HepG2 (cell line): ENCODE data around the gene BCL2L2. TPM values are rescaled to one million over a fixed set of nuclear protein-coding genes. Genes with fewer than 3 reads are reported as not detected.

ENCODE experiments used
- CEBPB ChIP-seq: IDR thresholded peaks from 2 replicates; pipeline ENCODE4 v1.6.1; 2011; ENCODE audit warnings: low read depth, low read length, improper control_type of control experiment, borderline replicate concordance
- EP300 ChIP-seq, 3 experiments: sonication (generic) in 1 of 3; formaldehyde crosslinking in 1 of 3; IDR thresholded peaks; 2 replicates each; pipeline versions ENCODE4 v1.5.1 to v1.6.1; 2011 to 2020; ENCODE audit warnings: low read depth in 2 of 3, low read length in 2 of 3, borderline replicate concordance in 1 of 3, improper control_type of control experiment in 1 of 3, mild to moderate bottlenecking in 1 of 3, missing genetic modification reagents in 1 of 3, moderate library complexity in 1 of 3
- FOXA1 ChIP-seq, 2 experiments: fragments of 450-650 bp in 1 of 2; sonication (generic) in 1 of 2; formaldehyde crosslinking in 1 of 2; IDR thresholded peaks; 2 replicates each; pipeline versions ENCODE4 v1.4.0 to v1.6.1; 2016 to 2020; ENCODE audit warnings: missing genetic modification reagents in 1 of 2
- HDAC2 ChIP-seq: sonication (generic); formaldehyde crosslinking; IDR thresholded peaks from 2 replicates; pipeline ENCODE4 v1.4.0; 2020; ENCODE audit warnings: missing genetic modification reagents
- HMG20A ChIP-seq: IDR thresholded peaks from 2 replicates; pipeline ENCODE4 v1.6.1; 2016; ENCODE audit warnings: borderline replicate concordance
- HOXA5 ChIP-seq: sonication (generic); formaldehyde crosslinking; IDR thresholded peaks from 2 replicates; pipeline ENCODE4 v1.4.0; 2020; ENCODE audit warnings: missing genetic modification reagents
- ISX ChIP-seq: sonication (generic); formaldehyde crosslinking; conservative IDR thresholded peaks from 2 replicates; pipeline ENCODE4 v1.5.0; 2020; ENCODE audit warnings: missing genetic modification reagents
- KLF11 ChIP-seq: IDR thresholded peaks from 2 replicates; pipeline ENCODE4 v1.6.1; 2016; ENCODE audit warnings: missing compliant biosample characterization
- MEIS2 ChIP-seq: sonication (generic); formaldehyde crosslinking; IDR thresholded peaks from 2 replicates; pipeline ENCODE4 v1.9.0; 2021; ENCODE audit warnings: mild to moderate bottlenecking, missing genetic modification reagents
- MTF1 ChIP-seq: sonication (generic); formaldehyde crosslinking; IDR thresholded peaks from 2 replicates; pipeline ENCODE4 v1.5.0; 2020; ENCODE audit warnings: missing genetic modification reagents
- MXD3 ChIP-seq: IDR thresholded peaks from 2 replicates; pipeline ENCODE4 v1.6.1; 2016; ENCODE audit warnings: mild to moderate bottlenecking, missing biosample characterization, missing genetic modification reagents
- NFRKB ChIP-seq: fragments of 450-650 bp; IDR thresholded peaks from 2 replicates; pipeline ENCODE4 v1.6.1; 2017
- REL ChIP-seq: sonication (generic); formaldehyde crosslinking; conservative IDR thresholded peaks from 2 replicates; pipeline ENCODE4 v1.8.0; 2022; ENCODE audit warnings: mild to moderate bottlenecking, missing genetic modification reagents, moderate library complexity
- RNF2 ChIP-seq: fragments of 450-650 bp; conservative IDR thresholded peaks from 2 replicates; pipeline ENCODE4 v1.6.1; 2016; ENCODE audit warnings: low read depth
- SIN3A ChIP-seq: IDR thresholded peaks from 2 replicates; pipeline ENCODE4 v1.6.1; 2011; ENCODE audit warnings: low read depth, mild to moderate bottlenecking, control low read depth, low read length, borderline replicate concordance
- SIN3B ChIP-seq: fragments of 150-350 bp; IDR thresholded peaks from 2 replicates; pipeline ENCODE4 v1.6.1; 2014; ENCODE audit warnings: low read length
- STAT5B ChIP-seq: sonication (generic); formaldehyde crosslinking; IDR thresholded peaks from 2 replicates; pipeline ENCODE4 v1.4.0; 2020; ENCODE audit warnings: missing genetic modification reagents
- ZC3H4 ChIP-seq: sonication (generic); formaldehyde crosslinking; IDR thresholded peaks from 2 replicates; pipeline ENCODE4 v1.4.0; 2020; ENCODE audit warnings: missing genetic modification reagents, borderline replicate concordance
- ZFP1 ChIP-seq: IDR thresholded peaks from 2 replicates; pipeline ENCODE4 v1.6.1; 2016
- ZFP36L1 ChIP-seq: sonication (generic); formaldehyde crosslinking; IDR thresholded peaks from 2 replicates; pipeline ENCODE4 v1.8.0; 2022; ENCODE audit warnings: mild to moderate bottlenecking, missing genetic modification reagents, moderate library complexity
- ZNF24 ChIP-seq: fragments of 450-650 bp; IDR thresholded peaks from 2 replicates; pipeline ENCODE4 v1.6.1; 2017; ENCODE audit warnings: antibody characterized with exemption, mild to moderate bottlenecking
- ZNF333 ChIP-seq: sonication (generic); formaldehyde crosslinking; IDR thresholded peaks from 2 replicates; pipeline ENCODE4 v1.4.0; 2020; ENCODE audit warnings: mild to moderate bottlenecking, missing genetic modification reagents, borderline replicate concordance
- ZNF335 ChIP-seq: sonication (generic); formaldehyde crosslinking; IDR thresholded peaks from 2 replicates; pipeline ENCODE4 v1.4.0; 2020; ENCODE audit warnings: missing genetic modification reagents
- polyA plus RNA-seq, 8 experiments: library from polyadenylated mRNA; depleted of rRNA in 3 of 8; stranded (reverse) in 7 of 8; unstranded in 1 of 8; fragments of >200 nt; fragmentation: Illumina TruSeq in 4 of 8; extraction: Trizol in 4 of 8; gene quantifications; 2 replicates each; pipeline versions ENCODE4 v1.2.1 to v1.2.3, GENCODE V29; 2011 to 2016; ENCODE audit warnings: low read depth in 4 of 8, missing spikeins in 1 of 8, mixed read lengths in 1 of 8; ENCODE audit not compliant: insufficient read depth in 1 of 8
- total RNA-seq, 5 experiments: library from RNA; depleted of rRNA; stranded (reverse); fragments of >200 nt; fragmentation: Illumina TruSeq; extraction: Trizol; gene quantifications; 2 replicates each; pipeline ENCODE4 v1.2.3, GENCODE V29; 2016; ENCODE audit warnings: low read depth in 1 of 5
- TF ChIP-seq, protein P1 (sequence below): sonication (generic); formaldehyde crosslinking; IDR thresholded peaks from 2 replicates; pipeline ENCODE4 v1.4.0; 2020; ENCODE audit warnings: missing genetic modification reagents
- TF ChIP-seq, protein P2 (sequence below): sonication (generic); formaldehyde crosslinking; IDR thresholded peaks from 2 replicates; pipeline ENCODE4 v1.9.0; 2021; ENCODE audit warnings: missing genetic modification reagents, mild to moderate bottlenecking, borderline replicate concordance
- TF ChIP-seq, protein P3 (sequence below): IDR thresholded peaks from 2 replicates; pipeline ENCODE4 v1.6.1; 2016; ENCODE audit warnings: missing compliant biosample characterization, missing genetic modification reagents, borderline replicate concordance
- TF ChIP-seq, protein P4 (sequence below): sonication (generic); formaldehyde crosslinking; IDR thresholded peaks from 2 replicates; pipeline ENCODE4 v1.4.0; 2020; ENCODE audit warnings: missing genetic modification reagents

The BCL2L2 gene
- total and polyA plus RNA-seq, 2 of the 13 experiments (the other 11 are each of a cell fraction or from before 2014, with no cell fraction given), result 28.1 to 49.8 TPM

DNA sequence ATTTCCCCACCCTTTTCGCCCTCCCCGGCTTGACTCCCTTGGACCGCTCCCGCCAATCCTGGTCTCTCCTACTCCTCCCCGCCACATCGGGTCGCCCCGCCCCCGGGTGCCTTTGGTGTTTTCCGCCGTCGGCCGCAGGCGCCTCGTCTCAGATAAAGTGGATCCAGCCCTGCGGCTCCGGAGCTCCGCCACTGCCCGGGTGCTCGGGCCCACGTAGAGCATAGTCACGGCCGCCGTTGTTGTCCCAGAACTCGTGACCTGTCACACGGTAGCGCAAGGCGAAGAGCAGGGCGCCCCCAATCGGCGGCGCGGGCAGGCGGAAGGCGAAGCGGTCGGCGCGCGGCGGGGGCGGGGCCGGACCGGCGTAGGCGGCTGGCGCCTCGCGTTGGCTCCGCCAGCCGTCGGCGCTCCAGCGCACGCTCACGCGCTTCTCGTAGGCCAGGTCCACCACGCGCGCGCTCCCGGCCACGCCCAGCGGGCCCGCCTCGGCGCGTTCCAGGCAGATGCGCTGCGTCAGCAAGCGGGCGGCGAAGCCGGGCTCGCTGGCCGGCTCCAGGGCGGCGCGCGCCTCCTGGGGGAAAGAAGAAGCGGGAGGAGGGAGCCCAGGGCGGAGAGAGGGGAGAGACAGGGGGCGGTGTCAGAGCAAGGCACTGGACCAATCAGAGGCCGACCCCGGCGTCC, 5.2 kb upstream of the BCL2L2 start (continued):
- TF ChIP-seq, protein P1, sequence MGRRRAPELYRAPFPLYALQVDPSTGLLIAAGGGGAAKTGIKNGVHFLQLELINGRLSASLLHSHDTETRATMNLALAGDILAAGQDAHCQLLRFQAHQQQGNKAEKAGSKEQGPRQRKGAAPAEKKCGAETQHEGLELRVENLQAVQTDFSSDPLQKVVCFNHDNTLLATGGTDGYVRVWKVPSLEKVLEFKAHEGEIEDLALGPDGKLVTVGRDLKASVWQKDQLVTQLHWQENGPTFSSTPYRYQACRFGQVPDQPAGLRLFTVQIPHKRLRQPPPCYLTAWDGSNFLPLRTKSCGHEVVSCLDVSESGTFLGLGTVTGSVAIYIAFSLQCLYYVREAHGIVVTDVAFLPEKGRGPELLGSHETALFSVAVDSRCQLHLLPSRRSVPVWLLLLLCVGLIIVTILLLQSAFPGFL, result no peak
- TF ChIP-seq ZFP36L1, result peak; percentile 87; the same call in 1 of the 2 replicates
- peak; percentile 99 for TF ChIP-seq MEIS2 (CRISPR knock-in tag)
- peak; percentile 89 for TF ChIP-seq STAT5B (CRISPR knock-in tag)
- TF ChIP-seq, protein P2, sequence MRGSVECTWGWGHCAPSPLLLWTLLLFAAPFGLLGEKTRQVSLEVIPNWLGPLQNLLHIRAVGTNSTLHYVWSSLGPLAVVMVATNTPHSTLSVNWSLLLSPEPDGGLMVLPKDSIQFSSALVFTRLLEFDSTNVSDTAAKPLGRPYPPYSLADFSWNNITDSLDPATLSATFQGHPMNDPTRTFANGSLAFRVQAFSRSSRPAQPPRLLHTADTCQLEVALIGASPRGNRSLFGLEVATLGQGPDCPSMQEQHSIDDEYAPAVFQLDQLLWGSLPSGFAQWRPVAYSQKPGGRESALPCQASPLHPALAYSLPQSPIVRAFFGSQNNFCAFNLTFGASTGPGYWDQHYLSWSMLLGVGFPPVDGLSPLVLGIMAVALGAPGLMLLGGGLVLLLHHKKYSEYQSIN (CRISPR knock-in tag), result no peak
- TF ChIP-seq, protein P3, sequence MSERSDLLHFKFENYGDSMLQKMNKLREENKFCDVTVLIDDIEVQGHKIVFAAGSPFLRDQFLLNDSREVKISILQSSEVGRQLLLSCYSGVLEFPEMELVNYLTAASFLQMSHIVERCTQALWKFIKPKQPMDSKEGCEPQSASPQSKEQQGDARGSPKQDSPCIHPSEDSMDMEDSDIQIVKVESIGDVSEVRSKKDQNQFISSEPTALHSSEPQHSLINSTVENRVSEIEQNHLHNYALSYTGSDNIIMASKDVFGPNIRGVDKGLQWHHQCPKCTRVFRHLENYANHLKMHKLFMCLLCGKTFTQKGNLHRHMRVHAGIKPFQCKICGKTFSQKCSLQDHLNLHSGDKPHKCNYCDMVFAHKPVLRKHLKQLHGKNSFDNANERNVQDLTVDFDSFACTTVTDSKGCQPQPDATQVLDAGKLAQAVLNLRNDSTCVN (CRISPR knock-in tag), result 0 out of 2 replicates have a peak, but pooled peaks have one; percentile 23
- TF ChIP-seq EP300 (IDR thresholded peaks at IDR 0.05; ENCODE audit: low read depth in 2 of 2, low read length in 2 of 2), result peak in 1 of 2 experiments; percentile 54; a peak in 2 of 4 replicates
- peak; percentile 79 for TF ChIP-seq EP300 (CRISPR knock-in tag; IDR thresholded peaks at IDR 0.05; ENCODE audit: borderline replicate concordance)
- TF ChIP-seq CEBPB, result no peak
- TF ChIP-seq FOXA1 (IDR thresholded peaks at IDR 0.05), result no peak
- TF ChIP-seq FOXA1 (CRISPR knock-in tag; IDR thresholded peaks at IDR 0.05), result peak; percentile 89
- TF ChIP-seq MXD3 (CRISPR knock-in tag), result peak; percentile 57
- TF ChIP-seq ZC3H4, result peak; percentile 77; the same call in 1 of the 2 replicates
- TF ChIP-seq SIN3A, result peak; percentile 94; the same call in 1 of the 2 replicates
- no peak; the same call in 1 of the 2 replicates for TF ChIP-seq ISX (CRISPR knock-in tag)
- 0 out of 2 replicates have a peak, but pooled peaks have one; percentile 60 for TF ChIP-seq HOXA5 (CRISPR knock-in tag)
- TF ChIP-seq RNF2, result peak; percentile 76
- no peak for TF ChIP-seq NFRKB
- TF ChIP-seq ZNF24, result peak; percentile 77; the same call in 1 of the 2 replicates
- no peak for TF ChIP-seq ZFP1 (CRISPR knock-in tag)
- TF ChIP-seq SIN3B, result 0 out of 2 replicates have a peak, but pooled peaks have one; percentile 35
- TF ChIP-seq, protein P4, sequence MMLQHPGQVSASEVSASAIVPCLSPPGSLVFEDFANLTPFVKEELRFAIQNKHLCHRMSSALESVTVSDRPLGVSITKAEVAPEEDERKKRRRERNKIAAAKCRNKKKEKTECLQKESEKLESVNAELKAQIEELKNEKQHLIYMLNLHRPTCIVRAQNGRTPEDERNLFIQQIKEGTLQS, result no peak; the same call in none of the 2 replicates
- TF ChIP-seq MTF1, result no peak
- 0 out of 2 replicates have a peak, but pooled peaks have one; percentile 42 for TF ChIP-seq KLF11 (CRISPR knock-in tag)
- peak; percentile 81; the same call in 1 of the 2 replicates for TF ChIP-seq ZNF333 (CRISPR knock-in tag)
- peak; percentile 79; the same call in 1 of the 2 replicates for TF ChIP-seq HDAC2 (CRISPR knock-in tag)
- TF ChIP-seq HMG20A, result peak; percentile 28; the same call in 1 of the 2 replicates
- TF ChIP-seq ZNF335 (CRISPR knock-in tag), result 0 out of 2 replicates have a peak, but pooled peaks have one; percentile 32
- no peak for TF ChIP-seq REL (CRISPR knock-in tag)
